LNCaP clone FGC (cell line): Measurements from ENCODE around the gene RMRP.
"Not testable (repeated sequence)": the region's sequence is repeated elsewhere in the genome, so short reads cannot be mapped to it uniquely, and the experiment has no call there.

Experiments used
- DNase-seq: peaks from one replicate; pipeline ENCODE4 v3.0.0-alpha.2; 2011; ENCODE audit warnings: low read depth
- H3K4me3 ChIP-seq: 2 replicates; pipeline ENCODE4 v1.5.1; 2011; ENCODE audit warnings: mild to moderate bottlenecking, low read depth, low read length, control low read depth
- CTCF ChIP-seq: IDR thresholded peaks from 2 replicates; pipeline ENCODE4 v1.5.1; 2012; ENCODE audit warnings: mild to moderate bottlenecking; ENCODE audit not compliant: control insufficient read depth, insufficient read depth; ENCODE audit errors: extremely low read depth

RMRP gene

GRCh38 chr9:35643046-35643445, 14.8 kb downstream of the RMRP start:
- TF ChIP-seq CTCF: no peak
- DNase-seq: no peak
- no peak overlapping the region for H3K4me3 ChIP-seq

- not testable (repeated sequence) for DNase-seq, H3K4me3 ChIP-seq
These were observed 16.3 kb downstream of the RMRP start for GRCh38 chr9:35641478-35641877.

GRCh38 chr9:35640431-35640830, 17.4 kb downstream of the RMRP start:
- not testable (repeated sequence) for DNase-seq

GRCh38 chr9:35639631-35640030, 18.2 kb downstream of the RMRP start:
- DNase-seq: no peak
- no peak for TF ChIP-seq CTCF
- no peak overlapping the region for H3K4me3 ChIP-seq

More at GRCh38 chr9:35640431-35640830, 17.4 kb downstream of the RMRP start:
- H3K4me3 ChIP-seq: not testable (repeated sequence)

- DNase-seq, H3K4me3 ChIP-seq: not testable (repeated sequence)
These were observed 18.6 kb downstream of the RMRP start for GRCh38 chr9:35639225-35639624.

GRCh38 chr9:35638751-35639150, 19.1 kb downstream of the RMRP start:
- DNase-seq, H3K4me3 ChIP-seq: not testable (repeated sequence)

GRCh38 chr9:35637427-35637955, 20.3 kb downstream of the RMRP start:
- DNase-seq, H3K4me3 ChIP-seq: not testable (repeated sequence)

GRCh38 chr9:35636877-35637246, 21.0 kb downstream of the RMRP start:
- DNase-seq, H3K4me3 ChIP-seq: not testable (repeated sequence)

- no peak for TF ChIP-seq CTCF
- no peak overlapping the region for H3K4me3 ChIP-seq
- DNase-seq: no peak
These were observed 21.5 kb downstream of the RMRP start for GRCh38 chr9:35636135-35636876.

- DNase-seq: no peak
- H3K4me3 ChIP-seq: no peak overlapping the region
- no peak for TF ChIP-seq CTCF
These were observed 22.1 kb downstream of the RMRP start for GRCh38 chr9:35635730-35636129.
